K562 (cell line): ENCODE results near the gene LRRC59. TPM values are rescaled to one million over a fixed set of nuclear protein-coding genes. Genes with fewer than 3 reads are reported as not detected.

Experiments used
- ATAC-seq: fragments of 200-7000 bp; cut with Tn5 transposase; 3 replicates; pipeline ENCODE4 v1.9.1; 2020; ENCODE audit warnings: moderate library complexity
- BruUV-seq: library from RNA; stranded (reverse); fragments of 400-500 nt; replicated peaks from 2 replicates; lab custom pipeline; 2021; lab: Mats Ljungman, UMichigan
- CTCF ChIA-PET: fragments of 300-600 bp; formaldehyde crosslinking; extraction: SDS; loops from one replicate; lab custom pipeline; 2021; ENCODE audit warnings: low intra/inter-chr PET ratio; lab: Yijun Ruan, JAX
- POLR2A ChIA-PET: fragments of 300-600, 350-650 bp; sonication (Branson Sonifier 250); formaldehyde crosslinking; extraction: SDS; loops from one replicate; lab custom pipeline; 2021; ENCODE audit warnings: antibody characterized with exemption, inconsistent platforms; lab: Yijun Ruan, JAX
- DNase-seq, 4 experiments: peaks; one replicate each; pipeline versions ENCODE4 v3.0.0 to v3.0.0-alpha.2; 2011 to 2018; ENCODE audit warnings: low spot score in 3 of 4, mixed read lengths in 3 of 4; ENCODE audit errors: extremely low read depth in 1 of 4
- FAIRE-seq: peaks from 2 replicates; lab custom pipeline; 2011; peaks lifted over from hg19 to GRCh38; lab: Jason Lieb, UNC
- H2AFZ ChIP-seq: 2 replicates; pipeline ENCODE4 v1.6.0; 2011; ENCODE audit warnings: low read depth, low read length, control low read depth, inconsistent platforms
- H3K27ac ChIP-seq: fragments of 200-600 bp; 3 replicates; pipeline ENCODE4 v1.8.0; 2011; ENCODE audit warnings: low read depth, mild to moderate bottlenecking, control low read depth, inconsistent platforms, low read length, moderate library complexity, mixed read lengths; ENCODE audit errors: extremely low read depth
- H3K27me3 ChIP-seq, 2 experiments: fragments of 300-600 bp in 1 of 2; 2 replicates in 1 of 2; 3 replicates in 1 of 2; pipeline versions ENCODE4 v1.6.0 to v1.8.0; 2011; ENCODE audit warnings: inconsistent platforms in 2 of 2, low read length in 2 of 2, mild to moderate bottlenecking in 1 of 2, mixed read lengths in 1 of 2, moderate library complexity in 1 of 2; ENCODE audit not compliant: control insufficient read depth in 2 of 2, insufficient read depth in 2 of 2
- H3K36me3 ChIP-seq: fragments of 300-600 bp; 3 replicates; pipeline ENCODE4 v1.8.0; 2011; ENCODE audit warnings: mild to moderate bottlenecking, low read length, inconsistent platforms; ENCODE audit not compliant: control insufficient read depth, insufficient read depth
- H3K4me1 ChIP-seq, 2 experiments: fragments of 200-600 bp in 1 of 2; replicated peaks in 1 of 2; 2 replicates in 1 of 2; 3 replicates in 1 of 2; pipeline versions ENCODE4 v1.5.1 to v1.8.0; 2011; ENCODE audit warnings: inconsistent platforms in 2 of 2, low read length in 2 of 2, mild to moderate bottlenecking in 1 of 2, mixed read lengths in 1 of 2, moderate library complexity in 1 of 2; ENCODE audit not compliant: control insufficient read depth in 2 of 2, insufficient read depth in 2 of 2
- H3K4me2 ChIP-seq: 2 replicates; pipeline ENCODE4 v1.6.1; 2011; ENCODE audit warnings: low read length, control low read depth, inconsistent platforms, mixed read lengths; ENCODE audit not compliant: insufficient read depth
- H3K4me3 ChIP-seq: fragments of 200-600 bp; sonication (generic), shearing (Covaris generic); 2 replicates; pipeline ENCODE4 v1.5.1; 2016; ENCODE audit warnings: control low read depth, inconsistent platforms
- H3K79me2 ChIP-seq: fragments of 200-600 bp; 3 replicates; pipeline ENCODE4 v1.8.0; 2011; ENCODE audit warnings: low read length, inconsistent platforms; ENCODE audit not compliant: control insufficient read depth, insufficient read depth
- H3K9ac ChIP-seq, 2 experiments: 2 replicates each; pipeline versions ENCODE4 v1.6.0 to v1.6.1; 2011; ENCODE audit warnings: low read depth in 2 of 2, low read length in 2 of 2, control low read depth in 1 of 2, inconsistent platforms in 1 of 2, mild to moderate bottlenecking in 1 of 2, mixed read lengths in 1 of 2; ENCODE audit not compliant: insufficient read depth in 1 of 2
- H3K9me1 ChIP-seq: one replicate; pipeline ENCODE4 v1.6.0; 2011; ENCODE audit warnings: inconsistent platforms, mild to moderate bottlenecking, low read length, moderate library complexity; ENCODE audit not compliant: control insufficient read depth, insufficient read depth
- H3K9me3 ChIP-seq: replicated peaks from 2 replicates; pipeline ENCODE4 v1.5.1; 2011; ENCODE audit warnings: low read depth, low read length, inconsistent platforms; ENCODE audit not compliant: control insufficient read depth, insufficient read depth
- H4K20me1 ChIP-seq: replicated peaks from 2 replicates; pipeline ENCODE4 v1.6.1; 2011; ENCODE audit warnings: low read length, inconsistent platforms, mixed read lengths; ENCODE audit not compliant: control insufficient read depth, insufficient read depth
- ARID2 ChIP-seq: fragments of 450-650 bp; IDR thresholded peaks from 2 replicates; pipeline ENCODE4 v1.6.1; 2017; ENCODE audit warnings: antibody characterized with exemption, mild to moderate bottlenecking
- ARID3B ChIP-seq: fragments of 250-450 bp; sonication (Bioruptor Pico); IDR thresholded peaks from 2 replicates; pipeline ENCODE4 v1.4.0; 2020; ENCODE audit warnings: borderline replicate concordance
- DACH1 ChIP-seq: fragments of 450-650 bp; IDR thresholded peaks from 2 replicates; pipeline ENCODE4 v1.6.1; 2018; ENCODE audit not compliant: partially characterized antibody
- GABPB1 ChIP-seq: sonication (generic); formaldehyde crosslinking; IDR thresholded peaks from 2 replicates; pipeline ENCODE4 v1.8.0; 2022; ENCODE audit warnings: mild to moderate bottlenecking, missing genetic modification reagents
- HCFC1 ChIP-seq: IDR thresholded peaks from 2 replicates; pipeline ENCODE4 v1.6.1; 2012; ENCODE audit warnings: low read depth, low read length, improper control_type of control experiment
- HMG20B ChIP-seq: fragments of 250-450 bp; sonication (Bioruptor Pico); IDR thresholded peaks from 2 replicates; pipeline ENCODE4 v1.5.0; 2021; ENCODE audit warnings: mild to moderate bottlenecking
- NCOA6 ChIP-seq: fragments of 450-650 bp; IDR thresholded peaks from 2 replicates; pipeline ENCODE4 v1.6.1; 2017; ENCODE audit warnings: mild to moderate bottlenecking
- RNF2 ChIP-seq: sonication (generic); IDR thresholded peaks from 2 replicates; pipeline ENCODE4 v1.6.1; 2016
- SRF ChIP-seq, 2 experiments: fragments of 250-450, 450-650 bp in 1 of 2; sonication (Bioruptor Pico) in 1 of 2; sonication (generic) in 1 of 2; formaldehyde crosslinking; IDR thresholded peaks; 2 replicates each; pipeline versions ENCODE4 v1.5.0 to v1.5.1; 2020 to 2022; ENCODE audit warnings: mild to moderate bottlenecking in 1 of 2, missing genetic modification reagents in 1 of 2
- TEAD4 ChIP-seq, 2 experiments: sonication (generic) in 1 of 2; formaldehyde crosslinking in 1 of 2; IDR thresholded peaks; 2 replicates each; pipeline versions ENCODE4 v1.6.1 to v1.8.0; 2012 to 2022; ENCODE audit warnings: borderline replicate concordance in 1 of 2, inconsistent platforms in 1 of 2, low read length in 1 of 2, mild to moderate bottlenecking in 1 of 2, missing genetic modification reagents in 1 of 2
- TGIF2 ChIP-seq: sonication (generic); formaldehyde crosslinking; IDR thresholded peaks from 2 replicates; pipeline ENCODE4 v1.8.1; 2022; ENCODE audit warnings: mild to moderate bottlenecking, missing genetic modification reagents, moderate library complexity
- ZNF324 ChIP-seq: fragments of 250-450 bp; sonication (Bioruptor Pico); IDR thresholded peaks from 2 replicates; pipeline ENCODE4 v1.4.0; 2020; ENCODE audit warnings: mild to moderate bottlenecking
- ZNF408 ChIP-seq: fragments of 250-450 bp; sonication (Bioruptor Pico); IDR thresholded peaks from 2 replicates; pipeline ENCODE4 v1.4.0; 2020; ENCODE audit warnings: low read depth, mild to moderate bottlenecking, moderate library complexity
- ZNF696 ChIP-seq: fragments of 250-450 bp; sonication (Bioruptor Pico); conservative IDR thresholded peaks from 2 replicates; pipeline ENCODE4 v1.4.0; 2020; ENCODE audit warnings: mild to moderate bottlenecking, moderate library complexity
- WGBS: fragments of 100-300 bp; shearing (Covaris generic); methylation state at CpG from one replicate; pipeline ENCODE4 v1.1.6; 2016; ENCODE audit warnings: low coverage, mixed read lengths; ENCODE audit not compliant: insufficient coverage; ENCODE audit errors: missing lambda C conversion rate; 5-methylcytosine and 5-hydroxymethylcytosine counted together
- in situ Hi-C: fragments of 300-500 bp; cut with MboI; formaldehyde crosslinking; loops from 4 replicates; pipeline ENCODE4 v1.15.0; 2018; ENCODE audit warnings: inconsistent platforms, mixed read lengths
- intact Hi-C: fragments of 100-400 bp; cut with micrococcal nuclease; formaldehyde crosslinking; loops from 2 replicates; pipeline ENCODE4 v1.14.2; 2022
- polyA plus RNA-seq, 8 experiments: library from polyadenylated mRNA; depleted of rRNA in 4 of 8; stranded (reverse) in 5 of 8; unstranded in 3 of 8; fragments of >200 nt; fragmentation: Nextera tagmentation in 2 of 8; fragmentation: Illumina TruSeq in 1 of 8; extraction: Ambion mirVana in 2 of 8; extraction: Trizol in 1 of 8; gene quantifications; 2 replicates each; pipeline versions ENCODE4 v1.2.1 to v1.2.3, GENCODE V29; 2011 to 2014; ENCODE audit warnings: inconsistent platforms in 1 of 8, missing spikeins in 1 of 8
- total RNA-seq, 7 experiments: library from RNA; depleted of rRNA in 6 of 7; stranded (reverse); fragments of >200 nt in 6 of 7; fragmentation: Illumina TruSeq in 2 of 7; extraction: Trizol in 2 of 7; gene quantifications; 2 replicates each; pipeline versions ENCODE4 v1.2.1 to v1.2.3, GENCODE V29; 2011 to 2021; ENCODE audit warnings: low replicate concordance in 1 of 7

The LRRC59 gene
- total and polyA plus RNA-seq, 9 of the 15 experiments (the other 6 are each of a cell fraction or from before 2014, with no cell fraction given): 27.8 to 244 (median 154) TPM

GRCh38 chr17:50445730-50446325 is 48.5 kb upstream of the LRRC59 start:
- intact Hi-C loops (no loop called here), in situ Hi-C loops (no loop called here)
- H3K79me2 ChIP-seq: no peaks in the 10 kb centered on the region
- BruUV-seq: no TSS peak
- FAIRE-seq (no peak), ATAC-seq (no peak), DNase-seq (no peak)
- peaks cover 17 to 22% of the 10 kb centered on the region in 2 experiments for H3K4me1 ChIP-seq
- CTCF ChIA-PET: interaction anchor here (0.6 kb wide), 1 partner anchor 59 kb away, joined by 3 read pairs; no protein-coding TSS in a partner anchor
- H3K4me3 ChIP-seq: no peak overlapping the region
- H2AFZ ChIP-seq: no peak overlapping the region
- TF ChIP-seq HMG20B (CRISPR knock-in tag) (no peak), HCFC1 (no peak), DACH1 (no peak), ZNF696 (CRISPR knock-in tag) (no peak), ARID3B (CRISPR knock-in tag) (no peak), RNF2 (no peak), TEAD4 (IDR thresholded peaks at IDR 0.05; ENCODE audit: low read length) (no peak), TEAD4 (CRISPR knock-in tag; IDR thresholded peaks at IDR 0.05; ENCODE audit: borderline replicate concordance) (no peak), ZNF324 (CRISPR knock-in tag) (no peak), NCOA6 (no peak), SRF (CRISPR knock-in tag; IDR thresholded peaks at IDR 0.05) (no peak), ZNF408 (CRISPR knock-in tag) (no peak), TGIF2 (no peak), ARID2 (no peak), GABPB1 (CRISPR knock-in tag) (no peak)
- H3K9ac ChIP-seq: no peak overlapping the region; a peak in 1 of 4 replicates
- peaks cover 5% of the 10 kb centered on the region; the same call in 1 of the 2 replicates for H4K20me1 ChIP-seq
- H3K4me2 ChIP-seq: no peak overlapping the region
- POLR2A ChIA-PET: interaction anchor here (0.6 kb wide), 2 partner anchors 73 to 230 kb away, joined by 3 read pairs; partner anchors contain the start of genes EME1 and MRPL27
- 0% methylated on average over 1 of the region's 1 CpG for WGBS
- H3K9me1 ChIP-seq: no peaks in the 10 kb centered on the region
- H3K36me3 ChIP-seq: no peaks in the 10 kb centered on the region
- H3K9me3 ChIP-seq: no peaks in the 10 kb centered on the region
- no peaks in the 10 kb centered on the region for H3K27me3 ChIP-seq
- no peak overlapping the region for H3K27ac ChIP-seq
